ENCODE results near the gene CD36.

DNA sequence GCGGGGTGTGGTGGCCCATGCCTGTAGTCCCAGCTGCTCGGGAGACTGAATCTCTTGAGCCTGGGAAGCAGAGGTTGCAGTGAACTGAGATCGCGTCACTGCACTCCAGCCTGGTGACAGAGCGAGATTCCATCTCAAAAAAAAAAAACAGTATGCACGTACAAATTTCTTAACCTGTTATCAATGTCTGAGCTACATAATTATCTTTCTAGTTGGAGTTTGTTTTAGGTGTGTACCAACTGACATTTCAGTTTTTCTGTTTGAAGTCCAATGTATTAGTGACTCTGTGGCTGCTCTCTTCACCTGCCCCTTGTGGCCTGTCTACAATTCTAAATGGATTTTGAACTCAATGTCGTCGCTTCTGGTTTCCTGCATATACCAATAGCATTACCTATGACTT, 40.3 kb downstream of the CD36 start:
- TF ChIP-seq CTCF (IDR thresholded peaks at IDR 0.05) (no peak), POLR2A (IDR thresholded peaks at IDR 0.05) (no peak)

All from uterus (tissue), 2 donors.